GM18861 (cell line): ENCODE measurements around the gene NECAB2.

Experiments used
- ATAC-seq: cut with Tn5 transposase; IDR thresholded peaks from one replicate; pipeline ENCODE4 v1.9.1; 2021; ENCODE audit not compliant: unreplicated experiment

The NECAB2 gene

DNA sequence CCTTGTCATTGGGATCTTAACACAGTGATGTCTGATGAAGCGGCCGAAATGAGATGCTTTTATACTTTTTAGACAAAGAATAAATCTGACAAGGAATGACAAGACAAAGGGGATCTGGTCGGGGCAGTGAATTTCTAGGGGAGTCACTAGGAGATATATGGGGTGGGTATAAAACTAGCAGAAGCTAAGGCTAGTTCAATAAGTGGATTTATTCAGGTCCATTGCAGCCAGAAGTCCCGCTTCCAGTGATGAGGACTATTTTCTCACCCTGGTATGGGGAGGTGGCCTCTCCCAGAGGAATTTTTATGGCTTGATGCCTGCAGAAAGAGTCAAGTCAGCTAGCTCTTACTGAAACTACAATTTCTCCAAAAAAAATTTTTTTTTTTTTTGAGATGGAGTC, 50.7 kb downstream of the NECAB2 start:
- no peak for ATAC-seq

DNA sequence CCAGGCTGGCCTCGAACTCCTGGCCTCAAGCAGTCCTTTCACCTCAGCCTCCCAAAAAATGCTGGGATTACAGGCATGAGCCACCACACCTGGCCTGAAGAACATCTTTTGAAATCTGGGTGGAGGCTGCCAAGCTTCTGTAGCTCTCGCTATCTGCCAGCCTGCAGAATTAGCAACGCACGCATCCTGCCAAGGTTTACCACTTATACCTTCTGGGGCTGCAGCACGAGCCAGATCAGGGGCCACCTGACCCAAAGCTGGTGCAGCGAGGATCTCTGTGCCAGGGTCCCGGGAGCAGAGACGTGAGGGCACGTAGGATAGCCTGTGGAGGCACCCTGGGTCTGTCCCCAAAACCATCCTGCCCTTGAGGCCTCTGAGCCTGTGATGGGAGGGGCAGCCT, 52.3 kb downstream of the NECAB2 start:
- no peak for ATAC-seq

DNA sequence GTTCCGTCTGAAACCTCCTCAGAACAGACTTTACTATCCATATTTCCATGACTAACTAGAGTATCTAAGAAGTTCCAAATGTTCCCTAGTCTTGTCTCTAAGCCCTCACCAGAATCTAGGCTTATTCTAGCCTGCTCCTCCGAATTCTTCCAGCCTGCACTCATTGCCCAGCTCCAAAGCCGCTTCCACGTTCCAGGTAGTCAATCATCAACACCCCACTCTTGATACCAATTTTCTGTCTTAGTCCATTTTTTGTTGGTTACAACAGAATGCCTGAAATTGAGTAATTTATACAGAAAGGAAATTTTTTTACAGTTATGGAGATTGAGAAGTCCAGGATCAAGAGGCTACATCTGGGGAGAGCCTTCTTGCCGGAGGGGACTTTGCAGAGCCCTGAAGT, 53.4 kb downstream of the NECAB2 start:
- ATAC-seq: no peak

DNA sequence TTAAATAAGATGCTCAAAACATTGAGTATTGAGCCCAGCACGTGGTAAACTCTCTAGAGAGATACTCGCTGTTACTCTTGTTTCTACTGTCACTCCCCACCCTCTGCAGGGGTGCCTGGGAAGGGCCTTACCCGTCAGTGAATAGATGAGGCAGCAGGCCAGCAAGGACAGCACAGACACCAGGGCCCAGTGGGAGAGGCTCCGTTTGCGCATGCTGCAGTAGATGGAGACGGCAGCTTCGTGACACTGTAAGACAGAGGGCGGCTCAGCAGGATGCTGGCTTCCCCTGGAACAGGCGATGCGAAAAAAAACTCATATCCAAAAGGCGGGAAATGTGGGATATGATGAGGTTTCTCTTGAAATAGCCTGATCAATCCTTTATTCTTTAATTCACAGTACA, 54.6 kb downstream of the NECAB2 start:
- no peak for ATAC-seq

DNA sequence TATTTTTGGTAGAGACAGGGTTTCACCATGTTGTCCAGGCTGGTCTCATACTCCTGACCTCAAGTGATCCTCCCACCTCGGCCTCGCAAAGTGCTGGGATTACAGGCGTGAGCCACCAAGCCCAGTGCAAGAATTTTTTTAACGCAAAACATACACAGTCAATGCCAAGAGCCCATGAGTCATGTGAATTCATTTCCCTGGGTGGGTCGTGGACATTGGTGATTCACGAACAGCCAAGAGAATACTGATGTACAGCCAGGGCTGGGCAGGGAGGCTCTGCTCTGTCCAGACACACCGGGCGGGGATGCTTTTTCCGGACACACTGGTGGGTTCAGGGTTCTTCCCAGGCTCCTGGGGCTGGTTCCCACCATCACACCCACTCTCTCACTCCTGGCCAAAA, 56.8 kb downstream of the NECAB2 start:
- no peak for ATAC-seq

DNA sequence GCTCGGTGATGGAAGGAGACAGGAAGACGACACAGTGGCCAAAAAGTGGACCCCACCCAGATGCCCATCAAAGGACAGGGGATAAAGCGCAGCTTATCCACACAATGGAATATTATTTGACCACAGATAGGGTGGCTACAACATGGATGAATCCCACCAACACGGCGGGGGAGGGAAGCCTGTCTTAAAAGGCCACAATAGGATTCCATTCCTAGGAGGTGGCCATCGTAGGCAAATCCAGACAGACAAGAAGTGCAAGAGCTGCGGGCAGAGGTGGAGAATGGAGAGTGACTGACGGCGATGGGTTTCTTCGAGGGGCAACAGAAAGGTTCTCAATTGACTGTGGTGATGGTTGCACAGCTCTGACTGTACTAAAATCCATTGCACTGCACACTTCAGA, 58.6 kb downstream of the NECAB2 start:
- no peak for ATAC-seq

DNA sequence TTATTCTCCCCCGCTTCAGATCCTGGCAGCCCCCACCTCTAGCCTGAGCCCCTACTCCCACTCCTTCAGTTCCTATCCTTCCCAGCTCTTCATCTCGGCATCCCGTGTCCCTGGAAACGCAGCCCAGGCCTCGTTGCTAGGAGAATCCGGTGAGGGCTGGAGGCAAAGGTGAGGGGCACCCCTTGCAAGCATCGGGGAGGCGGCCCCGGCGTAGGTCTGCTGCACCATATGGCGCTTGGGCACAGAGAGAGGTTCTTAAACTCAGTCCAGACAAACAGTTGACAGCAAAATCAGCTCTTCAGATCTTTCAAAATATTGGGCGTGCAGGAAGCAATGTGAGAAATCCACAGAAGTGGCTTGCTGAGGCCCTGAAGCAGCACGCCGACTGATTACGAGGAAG, 59.6 kb downstream of the NECAB2 start:
- ATAC-seq: no peak

DNA sequence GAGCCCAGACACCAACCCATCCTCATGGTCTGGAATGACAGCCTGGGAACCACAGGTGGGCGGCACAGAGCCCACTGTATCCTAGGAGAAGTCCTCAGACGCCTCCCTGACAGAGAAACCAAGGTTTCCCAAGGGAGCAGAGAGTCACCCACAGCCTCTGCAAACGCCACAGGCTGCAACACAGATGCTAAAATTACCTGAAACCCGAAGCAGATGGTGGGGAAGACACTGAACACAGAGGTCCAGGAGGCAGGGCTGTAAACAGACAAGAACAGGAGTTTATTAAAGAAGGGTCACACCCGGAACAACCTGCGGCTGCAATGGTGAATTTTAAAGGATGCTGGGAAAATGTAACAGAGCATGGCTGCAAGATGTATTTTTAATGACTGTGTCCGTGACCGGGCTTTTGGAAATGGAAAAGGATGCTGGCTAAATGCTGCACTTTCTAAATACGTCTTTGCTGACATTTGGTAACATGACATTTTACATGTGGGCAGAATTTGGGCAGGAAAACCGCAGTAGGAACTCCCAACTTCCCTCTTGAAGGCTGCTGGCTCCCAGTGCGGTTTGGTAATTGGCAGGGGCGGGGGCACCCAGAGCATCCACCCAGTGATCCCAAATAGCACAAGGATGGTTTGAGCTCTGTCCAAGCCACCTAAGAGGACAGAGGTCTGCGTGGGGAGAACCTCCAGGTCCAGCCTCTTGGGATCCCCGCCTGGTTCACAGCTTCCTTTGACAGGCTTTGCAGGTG, 61.4 kb downstream of the NECAB2 start:
- ATAC-seq: no peak

DNA sequence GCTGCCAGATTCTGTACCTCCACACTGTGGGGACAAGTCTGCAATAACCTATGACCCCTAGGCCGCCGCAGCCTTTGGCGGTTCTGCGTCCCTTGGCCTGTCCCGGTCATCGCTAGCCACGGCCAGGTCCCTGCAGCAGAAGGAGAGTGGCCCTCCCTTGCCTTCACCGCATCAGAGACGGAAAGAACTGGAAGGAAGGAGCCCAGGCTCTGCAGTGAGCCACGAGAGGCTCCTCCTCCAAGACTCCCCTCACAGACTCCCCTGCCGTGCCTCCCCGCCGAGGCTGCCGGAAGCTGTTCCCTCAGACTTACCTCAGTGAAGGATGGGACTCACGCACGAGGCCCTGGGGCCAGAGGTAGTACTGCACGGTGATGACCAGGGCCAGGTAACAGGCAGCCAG, 63.5 kb downstream of the NECAB2 start:
- ATAC-seq: no peak

DNA sequence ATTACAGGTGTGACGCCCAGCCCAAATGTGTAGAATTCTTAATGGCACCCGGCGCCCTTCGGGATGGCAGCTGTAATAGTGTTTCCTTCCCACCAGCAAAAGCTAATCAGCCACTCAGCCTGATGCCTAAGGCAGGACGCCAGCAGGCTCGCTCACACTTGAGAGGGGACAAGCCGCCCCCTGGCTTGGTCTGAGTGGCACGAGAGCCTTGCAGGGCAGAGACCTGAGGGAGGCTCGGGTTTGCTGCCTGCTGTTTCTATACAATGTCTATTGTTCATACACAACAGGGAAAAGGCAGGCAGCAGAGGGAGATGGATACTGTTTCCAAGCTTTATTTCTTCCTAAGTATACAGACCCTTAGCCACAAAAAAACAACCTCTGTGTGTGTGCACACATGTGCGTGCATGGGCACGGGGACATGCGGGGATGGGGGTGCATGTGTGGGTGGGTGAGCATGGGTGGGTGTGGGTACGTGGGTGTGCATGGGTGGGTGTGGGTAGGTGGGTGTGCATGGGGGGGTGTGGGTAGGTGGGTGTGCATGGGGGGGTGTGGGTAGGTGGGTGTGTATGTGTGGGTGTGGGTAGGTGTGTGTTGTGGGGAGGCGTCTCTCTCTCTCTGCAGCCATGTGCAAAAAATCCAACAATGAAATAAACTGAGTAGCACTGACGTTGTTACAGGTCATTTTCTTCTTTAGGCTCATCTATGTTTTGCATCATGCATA, 64.6 kb downstream of the NECAB2 start:
- ATAC-seq: no peak

DNA sequence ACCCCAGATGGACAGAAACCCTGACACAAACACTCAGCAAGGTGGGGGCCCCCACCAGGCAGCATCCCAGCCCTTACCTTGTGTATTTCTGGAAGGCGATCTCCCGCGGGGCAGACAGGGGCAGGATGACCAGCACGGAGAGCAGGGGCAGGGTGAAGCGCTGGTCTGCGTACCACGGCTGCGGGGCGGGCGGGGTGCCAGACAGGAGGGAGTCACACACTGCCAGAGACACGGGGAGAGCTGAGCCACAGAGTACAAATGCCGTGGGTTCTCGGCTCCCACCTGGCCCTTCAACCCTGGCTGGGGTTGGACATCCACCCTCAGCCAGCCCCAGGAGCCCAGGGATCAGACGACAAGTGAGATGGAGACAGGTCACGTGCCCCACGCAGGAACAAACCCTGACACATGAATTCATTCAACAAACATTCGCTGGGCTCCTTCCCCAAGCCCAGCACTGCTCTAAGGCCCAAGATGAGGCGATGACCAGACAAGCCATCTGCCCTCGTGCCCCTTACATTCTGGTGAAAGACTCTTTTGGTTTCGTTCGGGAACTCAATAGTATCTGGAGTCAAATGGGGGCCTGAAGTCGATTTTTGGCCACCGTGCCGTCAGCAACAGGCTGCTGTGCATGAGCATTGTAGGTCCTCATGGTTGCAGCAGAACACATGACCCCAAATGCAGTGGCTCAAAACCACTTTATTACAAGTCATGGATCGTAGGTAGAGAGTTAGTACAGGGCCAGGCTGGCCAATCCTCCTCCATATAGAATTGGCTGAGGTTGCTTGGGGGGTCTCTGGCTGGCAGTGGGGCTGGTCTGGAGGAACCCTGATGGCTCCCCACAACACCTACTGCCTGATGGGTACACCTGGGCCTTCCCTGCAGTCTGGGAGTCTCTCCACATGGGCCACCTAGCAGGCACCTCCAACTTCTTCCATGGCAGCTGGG, 65.5 kb downstream of the NECAB2 start:
- no peak for ATAC-seq

DNA sequence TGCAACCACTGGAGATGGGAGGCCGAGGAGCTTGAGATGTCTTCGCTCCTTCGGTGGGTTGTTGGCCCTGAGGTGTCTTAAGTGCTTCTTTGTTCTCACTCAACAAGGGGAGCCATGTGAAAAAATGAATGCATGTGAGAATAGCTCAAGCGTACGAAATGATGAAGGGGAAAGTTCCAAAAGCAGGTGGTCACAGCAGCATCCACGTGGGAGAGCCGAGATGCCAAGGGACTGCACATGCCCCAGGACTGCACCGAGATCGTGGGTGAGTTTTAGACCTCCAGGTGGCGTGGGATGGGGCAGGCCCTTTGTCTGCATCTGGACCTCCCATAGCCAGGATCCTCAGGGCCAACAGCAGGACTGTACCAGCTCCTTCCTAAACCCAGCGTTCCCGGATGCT, 66.5 kb downstream of the NECAB2 start:
- ATAC-seq: no peak

DNA sequence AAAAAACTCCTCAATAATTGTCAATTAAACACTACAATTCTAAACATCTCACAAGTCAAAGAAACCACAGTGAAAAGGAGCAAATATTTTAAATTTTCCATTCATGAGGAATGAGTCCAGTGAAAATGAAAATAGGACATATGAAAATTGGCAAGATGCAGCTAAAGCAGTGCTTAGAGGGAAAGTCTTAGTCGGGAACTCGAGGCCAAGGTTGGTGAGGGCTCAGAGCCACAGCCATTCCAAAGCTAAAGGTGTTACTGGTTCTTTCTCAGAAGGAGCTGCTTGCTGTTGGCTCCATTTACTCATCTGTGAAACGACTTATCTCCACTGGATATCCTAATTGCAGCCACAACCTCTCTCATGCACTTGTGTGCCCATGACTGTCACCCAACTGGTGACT, 68.1 kb downstream of the NECAB2 start:
- no peak for ATAC-seq

DNA sequence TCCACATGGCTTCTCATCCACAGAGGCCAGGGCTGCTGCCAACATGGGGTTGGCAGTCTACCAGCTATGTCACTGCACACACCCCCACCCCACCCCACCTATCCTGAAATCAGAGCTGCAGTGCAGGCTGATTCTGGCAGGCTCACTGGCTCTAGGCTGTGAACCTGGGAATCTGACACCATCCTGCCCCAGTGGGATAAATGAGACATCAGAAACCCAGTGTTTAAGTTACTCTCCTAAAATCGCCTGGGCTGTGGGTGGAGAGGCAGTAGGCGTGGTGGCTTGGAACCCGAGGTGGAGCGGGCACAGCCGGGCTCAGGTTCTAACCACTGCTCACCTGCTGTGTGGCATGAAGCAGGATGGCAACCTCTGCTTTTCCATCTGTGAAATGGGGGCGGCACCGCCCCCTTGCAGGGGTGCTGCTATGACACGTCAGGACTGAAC, 69.0 kb downstream of the NECAB2 start:
- no peak for ATAC-seq

DNA sequence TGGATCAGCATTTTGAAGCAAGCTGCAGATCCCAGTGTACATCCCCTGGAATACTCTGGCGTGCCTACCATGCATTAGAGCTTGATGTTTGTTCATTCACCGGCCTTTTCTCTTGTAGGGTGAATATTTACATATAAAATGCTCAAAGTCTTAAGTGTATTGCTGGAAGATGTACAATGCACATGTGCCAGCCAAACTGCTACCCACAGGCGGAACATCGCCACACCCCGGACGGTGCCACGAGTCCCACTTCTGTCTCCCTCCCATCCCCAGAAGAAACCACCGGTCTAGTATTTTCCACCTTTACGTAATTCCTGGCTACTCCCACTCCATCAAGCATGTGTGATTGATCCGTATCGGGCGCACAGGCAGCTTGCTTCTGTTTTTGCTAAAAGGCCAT, 70.4 kb downstream of the NECAB2 start:
- ATAC-seq: no peak

DNA sequence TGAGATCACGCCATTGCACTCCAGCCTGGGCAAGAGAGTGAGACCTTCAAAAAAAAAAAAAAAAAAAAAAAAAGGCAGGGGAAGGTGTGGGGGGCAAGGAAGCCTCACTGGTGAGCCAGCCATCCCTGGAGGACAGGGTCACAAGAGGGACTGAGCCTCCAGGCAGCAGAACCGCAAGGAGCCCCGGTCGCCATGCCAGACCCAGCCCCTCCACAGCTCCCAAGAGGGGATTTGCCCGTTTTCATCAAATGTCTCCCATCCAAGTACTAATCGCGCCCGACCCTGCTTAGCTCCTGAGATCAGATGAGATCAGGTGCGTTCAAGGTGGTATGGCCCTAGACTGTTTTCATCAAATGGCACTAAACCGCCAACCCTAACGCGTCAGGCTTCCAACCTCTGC, 71.7 kb downstream of the NECAB2 start:
- ATAC-seq: no peak

DNA sequence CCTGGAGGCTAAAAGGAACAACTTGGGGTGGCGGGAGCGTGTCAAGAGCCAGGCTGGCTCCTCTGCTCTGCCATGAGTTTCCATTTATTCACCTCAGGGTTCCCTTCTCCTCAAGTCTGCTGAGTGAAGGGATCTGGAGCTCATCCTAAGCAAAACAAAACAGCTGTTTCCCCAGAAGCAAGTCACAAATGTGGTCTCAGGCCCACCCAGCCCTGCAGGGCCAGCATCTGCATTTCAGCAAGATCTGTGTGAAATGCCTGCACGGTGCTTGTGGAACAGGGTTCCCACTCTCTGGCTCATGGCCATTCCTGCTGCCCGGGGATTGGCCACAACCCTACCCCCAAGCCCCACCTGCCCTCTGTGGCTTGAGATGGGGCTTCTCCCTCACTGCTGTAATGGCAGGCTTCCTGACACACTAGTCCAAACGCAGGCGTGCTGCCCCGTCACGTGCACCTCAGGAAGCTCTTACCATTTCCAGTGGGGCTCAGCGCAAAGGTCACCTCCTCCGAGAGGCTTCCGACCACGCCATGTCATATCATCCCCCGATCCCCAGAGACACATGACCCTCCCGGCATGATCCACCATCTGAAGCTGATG, 72.3 kb downstream of the NECAB2 start:
- no peak for ATAC-seq

DNA sequence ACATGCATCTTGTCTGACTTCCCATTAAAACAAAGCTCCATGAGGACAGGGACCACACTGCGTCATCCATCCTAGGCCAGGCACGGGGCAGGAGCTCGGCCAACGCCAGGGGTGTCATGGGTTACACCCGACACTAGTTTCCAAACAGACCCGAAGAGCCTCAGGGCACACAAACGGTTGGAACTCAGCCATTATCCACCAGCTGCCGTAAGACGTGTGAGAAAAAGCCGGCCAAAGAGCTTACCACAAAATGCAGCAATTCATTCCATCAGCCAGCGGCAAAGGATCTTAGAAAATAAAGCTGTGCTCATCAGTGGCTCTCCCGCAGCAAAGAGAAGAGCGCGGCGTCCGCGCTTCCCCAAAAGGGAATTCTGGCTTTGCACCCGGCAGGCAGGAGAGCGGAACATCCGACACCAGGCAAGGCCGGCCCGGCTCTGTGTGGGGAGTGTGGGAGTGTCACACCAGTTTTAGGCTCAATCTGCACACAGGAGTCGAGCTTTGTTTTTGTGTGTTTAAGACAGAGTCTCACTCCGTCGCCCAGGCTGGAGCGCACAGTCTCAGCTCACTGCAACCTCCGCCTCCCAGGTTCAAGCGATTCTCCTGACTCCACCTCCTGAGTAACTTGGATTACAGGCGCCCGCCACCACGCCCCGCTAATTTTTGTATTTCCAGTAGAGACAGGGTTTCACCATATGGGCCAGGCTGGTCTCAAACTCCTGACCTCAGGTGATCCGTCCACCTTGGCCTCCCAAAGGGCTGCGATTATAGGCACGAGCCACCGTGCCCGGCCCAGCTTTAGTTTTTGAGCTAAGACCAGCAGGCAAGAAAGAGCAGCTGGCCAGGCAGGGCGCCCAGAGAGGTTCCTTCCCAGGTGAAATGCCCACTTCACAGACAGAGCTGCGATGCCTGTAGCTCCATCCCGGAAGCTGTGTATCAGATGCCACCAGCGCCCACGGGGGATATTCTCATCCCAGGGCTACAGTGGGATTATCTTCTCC, 73.1 kb downstream of the NECAB2 start:
- no peak for ATAC-seq

DNA sequence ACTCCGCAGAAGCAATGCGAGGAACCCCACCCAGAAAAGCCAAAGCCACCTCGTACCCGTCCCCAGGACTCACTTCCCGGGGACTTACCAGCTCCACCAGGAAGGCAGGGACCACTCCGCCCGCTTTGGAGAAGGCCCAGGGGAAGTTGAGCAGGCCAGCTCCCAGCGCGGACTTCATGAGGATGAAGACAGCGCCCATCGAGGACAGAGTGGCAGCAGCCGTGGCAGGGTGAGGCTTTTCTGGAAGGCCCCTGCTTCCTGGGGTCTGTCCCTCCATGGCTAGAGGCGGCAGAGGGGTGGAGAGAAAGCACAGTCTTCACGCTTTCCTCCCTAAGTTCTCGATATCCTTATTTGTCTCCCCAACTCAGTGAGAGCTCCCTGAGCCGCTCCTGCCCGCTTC, 73.8 kb downstream of the NECAB2 start:
- no peak for ATAC-seq

DNA sequence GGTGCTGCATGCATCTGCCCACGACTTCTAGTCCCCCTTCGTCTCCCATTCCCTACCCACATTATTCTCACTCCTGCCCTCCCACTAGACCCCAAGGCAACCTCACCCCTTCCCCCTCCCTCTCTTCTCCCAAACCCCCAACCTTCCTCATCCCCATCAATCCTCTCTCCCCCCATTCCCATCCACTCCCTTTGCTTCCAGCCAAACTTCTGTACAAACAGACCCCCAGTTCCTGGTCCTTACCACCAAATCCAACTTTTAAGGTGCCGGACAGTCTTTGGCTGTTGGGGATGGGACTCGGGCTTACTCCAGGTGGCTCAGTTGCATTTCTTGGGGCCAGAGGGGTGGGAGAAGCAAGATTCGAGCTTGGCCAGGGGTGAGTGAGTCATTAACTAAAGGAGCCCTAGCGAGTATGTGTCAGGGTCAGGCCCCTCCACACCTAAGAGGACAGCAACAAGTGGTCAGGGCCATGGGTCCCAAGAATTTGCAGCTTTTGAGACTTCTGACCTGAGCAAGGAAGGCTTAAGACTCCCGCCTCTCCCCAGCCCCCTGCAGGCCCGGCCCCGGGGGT, 74.3 kb downstream of the NECAB2 start, which contains the start of gene SLC38A8:
SLC38A8 (minus strand) TSS at position 488 of the 571 bp plus-strand sequence. CDS start 638 bp downstream, outside the sequence.
- no peak for ATAC-seq
